ENCODE measurements around the gene TMEM151B. TPM values are rescaled to one million over a fixed set of nuclear protein-coding genes. Genes with fewer than 3 reads are reported as not detected.

Gene TMEM151B
- total and polyA plus RNA-seq, 2 of the 13 experiments (the other 11 are each of a cell fraction or from before 2014, with no cell fraction given) = not detected

DNA sequence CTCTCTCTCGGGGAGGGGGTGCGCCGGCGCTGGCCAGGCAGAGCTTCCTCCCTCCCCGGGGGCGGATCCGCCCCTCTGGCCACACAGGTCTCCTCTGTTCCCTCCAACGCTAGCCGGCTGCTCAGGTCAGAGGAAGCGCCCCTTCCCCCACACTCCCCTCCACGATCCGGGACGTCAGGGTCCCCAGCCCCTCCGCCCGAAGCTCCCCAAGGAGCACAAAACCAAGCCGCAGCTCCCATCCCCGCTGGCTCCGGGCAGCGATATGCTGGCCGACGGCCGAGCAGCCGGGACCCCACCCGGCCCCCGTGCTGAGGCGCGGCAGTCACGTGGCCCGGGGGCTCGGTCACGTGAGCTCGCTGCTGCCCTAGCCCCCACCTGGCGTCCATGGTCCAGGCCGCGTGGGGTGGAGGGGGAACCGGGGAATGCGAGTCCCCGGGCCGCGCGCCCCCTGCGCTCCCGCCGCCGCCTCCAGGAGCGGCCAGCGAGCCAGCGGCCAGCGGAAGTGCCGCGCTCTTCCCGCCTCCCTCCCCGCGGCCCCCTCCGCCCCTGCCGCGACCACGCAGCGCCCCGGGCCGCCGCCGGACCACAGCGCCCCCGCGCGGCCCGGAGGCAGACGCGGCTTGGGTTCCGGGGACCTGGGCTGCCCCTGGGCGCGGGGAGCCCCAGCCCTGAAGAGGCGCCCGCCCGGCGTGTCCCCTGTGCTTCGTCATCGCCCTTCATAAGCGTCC is 13.1 kb upstream of the TMEM151B start, which contains the start of gene SLC35B2 (continued):
- TF ChIP-seq TCF12 (IDR thresholded peaks at IDR 0.05) (no peak), TCF12 (CRISPR knock-in tag; IDR thresholded peaks at IDR 0.05) (no peak), RBM39 (IDR thresholded peaks at IDR 0.05; ENCODE audit: low read depth, low read length, poor library complexity, severe bottlenecking) (peak; percentile 50), HMGA1 (CRISPR knock-in tag; conservative IDR thresholded peaks at IDR 0.05) (no peak), ZNF562 (CRISPR knock-in tag; IDR thresholded peaks at IDR 0.05; ENCODE audit: borderline replicate concordance) (no peak), ZNF598 (CRISPR knock-in tag; IDR thresholded peaks at IDR 0.05; ENCODE audit: borderline replicate concordance) (no peak), ZNF607 (CRISPR knock-in tag; IDR thresholded peaks at IDR 0.05; ENCODE audit: borderline replicate concordance) (no peak), MEIS2 (CRISPR knock-in tag; IDR thresholded peaks at IDR 0.05) (no peak; the same call in 1 of the 2 replicates), MBNL3 (CRISPR knock-in tag; conservative IDR thresholded peaks at IDR 0.05) (no peak), MTA3 (CRISPR knock-in tag; IDR thresholded peaks at IDR 0.05) (no peak), SOX13 (IDR thresholded peaks at IDR 0.05) (no peak; the same call in 1 of the 2 replicates), SOX13 (CRISPR knock-in tag; conservative IDR thresholded peaks at IDR 0.05 in 1 of 2, IDR thresholded peaks at IDR 0.05 in 1 of 2) (peak in 1 of 2 experiments; percentile 3; a peak in 2 of 4 replicates), RAD51 (IDR thresholded peaks at IDR 0.05; ENCODE audit: borderline replicate concordance) (peak; percentile 97), SIN3B (IDR thresholded peaks at IDR 0.05; ENCODE audit: low read length) (no peak; the same call in 1 of the 2 replicates), SRSF4 (IDR thresholded peaks at IDR 0.05; ENCODE audit: low read depth, low read length, poor library complexity, severe bottlenecking) (no peak), MYNN (CRISPR knock-in tag; IDR thresholded peaks at IDR 0.05; ENCODE audit: low read depth) (no peak; the same call in none of the 2 replicates)
- TF ChIP-seq, protein P1, sequence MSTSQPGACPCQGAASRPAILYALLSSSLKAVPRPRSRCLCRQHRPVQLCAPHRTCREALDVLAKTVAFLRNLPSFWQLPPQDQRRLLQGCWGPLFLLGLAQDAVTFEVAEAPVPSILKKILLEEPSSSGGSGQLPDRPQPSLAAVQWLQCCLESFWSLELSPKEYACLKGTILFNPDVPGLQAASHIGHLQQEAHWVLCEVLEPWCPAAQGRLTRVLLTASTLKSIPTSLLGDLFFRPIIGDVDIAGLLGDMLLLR (CRISPR knock-in tag; IDR thresholded peaks at IDR 0.05) = peak; percentile 82; the same call in 1 of the 2 replicates
- TF ChIP-seq, protein P2, sequence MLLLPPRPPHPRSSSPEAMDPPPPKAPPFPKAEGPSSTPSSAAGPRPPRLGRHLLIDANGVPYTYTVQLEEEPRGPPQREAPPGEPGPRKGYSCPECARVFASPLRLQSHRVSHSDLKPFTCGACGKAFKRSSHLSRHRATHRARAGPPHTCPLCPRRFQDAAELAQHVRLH (CRISPR knock-in tag; IDR thresholded peaks at IDR 0.05; ENCODE audit: borderline replicate concordance, low read depth) = peak; percentile 64; the same call in 1 of the 2 replicates
- TF ChIP-seq, protein P3, sequence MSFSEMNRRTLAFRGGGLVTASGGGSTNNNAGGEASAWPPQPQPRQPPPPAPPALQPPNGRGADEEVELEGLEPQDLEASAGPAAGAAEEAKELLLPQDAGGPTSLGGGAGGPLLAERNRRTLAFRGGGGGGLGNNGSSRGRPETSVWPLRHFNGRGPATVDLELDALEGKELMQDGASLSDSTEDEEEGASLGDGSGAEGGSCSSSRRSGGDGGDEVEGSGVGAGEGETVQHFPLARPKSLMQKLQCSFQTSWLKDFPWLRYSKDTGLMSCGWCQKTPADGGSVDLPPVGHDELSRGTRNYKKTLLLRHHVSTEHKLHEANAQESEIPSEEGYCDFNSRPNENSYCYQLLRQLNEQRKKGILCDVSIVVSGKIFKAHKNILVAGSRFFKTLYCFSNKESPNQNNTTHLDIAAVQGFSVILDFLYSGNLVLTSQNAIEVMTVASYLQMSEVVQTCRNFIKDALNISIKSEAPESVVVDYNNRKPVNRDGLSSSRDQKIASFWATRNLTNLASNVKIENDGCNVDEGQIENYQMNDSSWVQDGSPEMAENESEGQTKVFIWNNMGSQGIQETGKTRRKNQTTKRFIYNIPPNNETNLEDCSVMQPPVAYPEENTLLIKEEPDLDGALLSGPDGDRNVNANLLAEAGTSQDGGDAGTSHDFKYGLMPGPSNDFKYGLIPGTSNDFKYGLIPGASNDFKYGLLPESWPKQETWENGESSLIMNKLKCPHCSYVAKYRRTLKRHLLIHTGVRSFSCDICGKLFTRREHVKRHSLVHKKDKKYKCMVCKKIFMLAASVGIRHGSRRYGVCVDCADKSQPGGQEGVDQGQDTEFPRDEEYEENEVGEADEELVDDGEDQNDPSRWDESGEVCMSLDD (CRISPR knock-in tag; IDR thresholded peaks at IDR 0.05; ENCODE audit: borderline replicate concordance) = peak; percentile 94
- TF ChIP-seq, protein P4, sequence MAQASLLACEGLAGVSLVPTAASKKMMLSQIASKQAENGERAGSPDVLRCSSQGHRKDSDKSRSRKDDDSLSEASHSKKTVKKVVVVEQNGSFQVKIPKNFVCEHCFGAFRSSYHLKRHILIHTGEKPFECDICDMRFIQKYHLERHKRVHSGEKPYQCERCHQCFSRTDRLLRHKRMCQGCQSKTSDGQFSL (CRISPR knock-in tag; IDR thresholded peaks at IDR 0.05) = peak; percentile 94; the same call in 1 of the 2 replicates
- TF ChIP-seq, protein P5, sequence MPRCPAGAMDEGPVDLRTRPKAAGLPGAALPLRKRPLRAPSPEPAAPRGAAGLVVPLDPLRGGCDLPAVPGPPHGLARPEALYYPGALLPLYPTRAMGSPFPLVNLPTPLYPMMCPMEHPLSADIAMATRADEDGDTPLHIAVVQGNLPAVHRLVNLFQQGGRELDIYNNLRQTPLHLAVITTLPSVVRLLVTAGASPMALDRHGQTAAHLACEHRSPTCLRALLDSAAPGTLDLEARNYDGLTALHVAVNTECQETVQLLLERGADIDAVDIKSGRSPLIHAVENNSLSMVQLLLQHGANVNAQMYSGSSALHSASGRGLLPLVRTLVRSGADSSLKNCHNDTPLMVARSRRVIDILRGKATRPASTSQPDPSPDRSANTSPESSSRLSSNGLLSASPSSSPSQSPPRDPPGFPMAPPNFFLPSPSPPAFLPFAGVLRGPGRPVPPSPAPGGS (CRISPR knock-in tag; IDR thresholded peaks at IDR 0.05) = peak; percentile 68
- TF ChIP-seq, protein P6, sequence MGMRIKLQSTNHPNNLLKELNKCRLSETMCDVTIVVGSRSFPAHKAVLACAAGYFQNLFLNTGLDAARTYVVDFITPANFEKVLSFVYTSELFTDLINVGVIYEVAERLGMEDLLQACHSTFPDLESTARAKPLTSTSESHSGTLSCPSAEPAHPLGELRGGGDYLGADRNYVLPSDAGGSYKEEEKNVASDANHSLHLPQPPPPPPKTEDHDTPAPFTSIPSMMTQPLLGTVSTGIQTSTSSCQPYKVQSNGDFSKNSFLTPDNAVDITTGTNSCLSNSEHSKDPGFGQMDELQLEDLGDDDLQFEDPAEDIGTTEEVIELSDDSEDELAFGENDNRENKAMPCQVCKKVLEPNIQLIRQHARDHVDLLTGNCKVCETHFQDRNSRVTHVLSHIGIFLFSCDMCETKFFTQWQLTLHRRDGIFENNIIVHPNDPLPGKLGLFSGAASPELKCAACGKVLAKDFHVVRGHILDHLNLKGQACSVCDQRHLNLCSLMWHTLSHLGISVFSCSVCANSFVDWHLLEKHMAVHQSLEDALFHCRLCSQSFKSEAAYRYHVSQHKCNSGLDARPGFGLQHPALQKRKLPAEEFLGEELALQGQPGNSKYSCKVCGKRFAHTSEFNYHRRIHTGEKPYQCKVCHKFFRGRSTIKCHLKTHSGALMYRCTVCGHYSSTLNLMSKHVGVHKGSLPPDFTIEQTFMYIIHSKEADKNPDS (CRISPR knock-in tag; IDR thresholded peaks at IDR 0.05) = peak; percentile 96

All from HepG2 (cell line).